Measurements from ENCODE around the gene ITPR2. TPM values are rescaled to one million over a fixed set of nuclear protein-coding genes. Genes with fewer than 3 reads are reported as not detected.

ITPR2 gene
- total and polyA plus RNA-seq, 2 of the 8 experiments (the other 6 are each of a cell fraction or from before 2014, with no cell fraction given), result 4.1 to 48.3 TPM

DNA sequence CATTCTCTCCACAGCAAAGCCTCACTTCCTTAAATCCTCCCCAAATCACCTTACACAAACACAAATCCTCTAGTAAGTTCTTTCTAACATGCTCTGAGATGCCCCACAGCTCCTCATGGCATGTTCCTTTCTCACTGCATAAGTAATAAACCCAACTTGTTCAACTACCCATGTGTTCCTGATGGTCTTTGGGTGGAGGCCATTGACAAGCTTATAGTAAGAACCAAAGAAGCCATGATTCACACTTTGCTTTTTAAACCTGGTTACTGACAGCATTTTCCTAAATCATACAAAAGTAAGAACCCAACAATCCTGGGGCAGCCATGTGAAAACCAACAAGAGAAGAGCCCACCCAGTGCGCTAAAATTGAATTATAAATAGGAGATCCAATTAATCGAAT is 138.6 kb downstream of the ITPR2 start:
- Histone ChIP-seq H2BK12ac (ENCODE audit: low read depth, low read length) (no peak overlapping the region), H4K91ac (replicated peaks; ENCODE audit: insufficient read length, low read length) (no peak overlapping the region), H2BK5ac (ENCODE audit: low read depth, low read length) (no peak overlapping the region), H3K4me1 (replicated peaks in 1 of 4; ENCODE audit: control insufficient read depth in 3 of 4, insufficient read depth in 4 of 4, low read length in 3 of 4) (peaks cover 0 to 8% (median 6%) of the 10 kb centered on the region in 4 experiments; a peak in 4 of 7 replicates), H4K5ac (ENCODE audit: insufficient read length, low read depth, low read length) (no peak overlapping the region), H2AFZ (ENCODE audit: low read length) (no peak overlapping the region), H2BK120ac (replicated peaks; ENCODE audit: low read depth, low read length) (no peak overlapping the region), H4K20me1 (replicated peaks in 1 of 2; ENCODE audit: control insufficient read depth in 1 of 2, insufficient read depth in 2 of 2, low read length in 2 of 2) (no peaks in the 10 kb centered on the region), H3K27me3 (replicated peaks in 1 of 4; ENCODE audit: control insufficient read depth in 3 of 4, extremely low read depth in 1 of 4, insufficient read depth in 3 of 4, low read length in 3 of 4) (no peaks in the 10 kb centered on the region), H3K4me2 (ENCODE audit: insufficient read depth in 1 of 2, low read depth in 2 of 2, low read length in 2 of 2) (no peak overlapping the region), H3K36me3 (ENCODE audit: control insufficient read depth in 2 of 4, insufficient read depth in 4 of 4, low read length in 3 of 4) (peaks cover 0 to 8% (median 1%) of the 10 kb centered on the region in 4 experiments; a peak in 4 of 8 replicates), H3K4ac (replicated peaks; ENCODE audit: insufficient read length, low read depth, low read length) (no peak overlapping the region), H3K4me3 (ENCODE audit: extremely low read depth in 1 of 4, insufficient read depth in 2 of 4, low read depth in 3 of 4, low read length in 4 of 4) (no peak overlapping the region), H3K23me2 (ENCODE audit: low read depth, low read length) (no peaks in the 10 kb centered on the region), H2AK5ac (ENCODE audit: low read depth, low read length) (no peak overlapping the region), H3K79me2 (ENCODE audit: control insufficient read depth in 1 of 2, insufficient read depth in 2 of 2, low read length in 2 of 2) (no peaks in the 10 kb centered on the region), H3K18ac (ENCODE audit: extremely low read depth, low read length) (no peak overlapping the region), H4K8ac (ENCODE audit: extremely low read depth, insufficient read depth, low read length) (no peak overlapping the region), H3K14ac (ENCODE audit: insufficient read length) (no peak overlapping the region), H3K9me3 (ENCODE audit: insufficient read depth in 2 of 2, low read depth in 1 of 2, low read length in 1 of 2) (no peaks in the 10 kb centered on the region), H2BK20ac (ENCODE audit: low read length) (no peak overlapping the region), H3K79me1 (ENCODE audit: low read depth, low read length) (peaks cover 2% of the 10 kb centered on the region; the same call in 1 of the 2 replicates), H3K23ac (ENCODE audit: insufficient read length) (no peak overlapping the region), H3K56ac (replicated peaks; ENCODE audit: insufficient read length, low read depth, low read length) (no peak overlapping the region), H3K9ac (replicated peaks in 1 of 4; ENCODE audit: extremely low read depth in 1 of 4, low read depth in 3 of 4, low read length in 3 of 4) (no peak overlapping the region), H2BK15ac (ENCODE audit: low read length) (no peak overlapping the region), H3K27ac (ENCODE audit: low read depth, low read length) (no peak overlapping the region)
- TF ChIP-seq RAD21 (IDR thresholded peaks at IDR 0.05 in 1 of 2, conservative IDR thresholded peaks at IDR 0.05 in 1 of 2; ENCODE audit: low read depth in 2 of 2, low read length in 2 of 2) (no peak), JUN (IDR thresholded peaks at IDR 0.05; ENCODE audit: low read depth, low read length) (no peak), SIN3A (conservative IDR thresholded peaks at IDR 0.05 in 1 of 2, IDR thresholded peaks at IDR 0.05 in 1 of 2; ENCODE audit: low read depth in 1 of 2, low read length in 2 of 2) (no peak), RFX5 (IDR thresholded peaks at IDR 0.05; ENCODE audit: borderline replicate concordance, low read depth, low read length) (no peak), ZNF274 (IDR thresholded peaks at IDR 0.05; ENCODE audit: borderline replicate concordance, extremely low read depth, low read length) (no peak), BCL11A (IDR thresholded peaks at IDR 0.05; ENCODE audit: low read depth in 2 of 2, low read length in 2 of 2) (no peak)
- TF ChIP-seq, protein P1, sequence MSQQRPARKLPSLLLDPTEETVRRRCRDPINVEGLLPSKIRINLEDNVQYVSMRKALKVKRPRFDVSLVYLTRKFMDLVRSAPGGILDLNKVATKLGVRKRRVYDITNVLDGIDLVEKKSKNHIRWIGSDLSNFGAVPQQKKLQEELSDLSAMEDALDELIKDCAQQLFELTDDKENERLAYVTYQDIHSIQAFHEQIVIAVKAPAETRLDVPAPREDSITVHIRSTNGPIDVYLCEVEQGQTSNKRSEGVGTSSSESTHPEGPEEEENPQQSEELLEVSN (IDR thresholded peaks at IDR 0.05), result no peak
- FAIRE-seq (no peak), DNase-seq (ENCODE audit: low read depth in 1 of 2, low spot score in 2 of 2) (no peak)
- CTCF ChIA-PET (ENCODE audit: partially characterized antibody), result interaction anchor here (3.0 kb wide), 1 partner anchor 8 kb away, joined by 21 read pairs; no protein-coding TSS in a partner anchor
- POLR2A ChIA-PET (ENCODE audit: partially characterized antibody), result no interaction called here
- WGBS, 2 experiments (ENCODE audit: extremely low coverage in 1 of 2, insufficient coverage in 1 of 2, insufficient read length in 1 of 2, insufficient replicate concordance in 2 of 2, low coverage in 1 of 2, low lambda C conversion rate in 2 of 2, missing lambda C conversion rate in 1 of 2), result 93% methylated on average over 2 of the region's 2 CpGs; no CpG with 5 or more reads in 1 of the 2 experiments
